CD14-positive monocyte (primary cell): ENCODE data around the gene GPS1. TPM values are rescaled to one million over a fixed set of nuclear protein-coding genes. Genes with fewer than 3 reads are reported as not detected.

Experiments
- DNase-seq, 3 donors: peaks; one replicate each; pipeline ENCODE4 v3.0.0-alpha.2; 2011 to 2022
- H2AFZ ChIP-seq: 2 replicates; pipeline ENCODE4 v1.6.0; 2012; ENCODE audit warnings: mild to moderate bottlenecking, low read depth, low read length, inconsistent platforms; ENCODE audit not compliant: insufficient read depth, poor library complexity, severe bottlenecking
- H3K27ac ChIP-seq, 2 donors: 1 replicate in 1 of 2; 2 replicates in 1 of 2; pipeline ENCODE4 v1.5.1; 2012 to 2013; ENCODE audit warnings: low read length in 2 of 2, control low read depth in 1 of 2, inconsistent platforms in 1 of 2, low read depth in 1 of 2, mild to moderate bottlenecking in 1 of 2
- H3K27me3 ChIP-seq, 2 donors: one replicate each; pipeline versions ENCODE4 v1.6.0 to v1.6.1; 2011 to 2013; ENCODE audit warnings: low read length in 2 of 2; ENCODE audit not compliant: control insufficient read depth in 2 of 2, insufficient read depth in 2 of 2
- H3K36me3 ChIP-seq, 2 donors: replicated peaks in 1 of 2; 1 replicate in 1 of 2; 2 replicates in 1 of 2; pipeline versions ENCODE4 v1.5.1 to v1.6.1; 2012 to 2013; ENCODE audit warnings: low read length in 2 of 2, control low read depth in 1 of 2, inconsistent platforms in 1 of 2, mild to moderate bottlenecking in 1 of 2; ENCODE audit not compliant: insufficient read depth in 2 of 2, control insufficient read depth in 1 of 2
- H3K4me1 ChIP-seq, 2 donors: 1 replicate in 1 of 2; 2 replicates in 1 of 2; pipeline versions ENCODE4 v1.5.1 to v1.6.1; 2012 to 2013; ENCODE audit warnings: low read length in 2 of 2, control low read depth in 1 of 2, inconsistent platforms in 1 of 2, mild to moderate bottlenecking in 1 of 2, moderate library complexity in 1 of 2; ENCODE audit not compliant: insufficient read depth in 2 of 2, control insufficient read depth in 1 of 2
- H3K4me2 ChIP-seq: replicated peaks from 2 replicates; pipeline ENCODE3; 2012; ENCODE audit warnings: low read length, moderate library complexity, mild to moderate bottlenecking; ENCODE audit not compliant: poor library complexity, severe bottlenecking; ENCODE audit errors: extremely low read depth
- H3K4me3 ChIP-seq, 3 experiments: fragments of 200-600 bp in 1 of 3; sonication (generic) in 1 of 3; replicated peaks in 1 of 3; 1 replicate in 2 of 3; 2 replicates in 1 of 3; pipeline ENCODE4 v1.5.1; 2011 to 2013; ENCODE audit warnings: low read length in 3 of 3, mild to moderate bottlenecking in 3 of 3, control low read depth in 2 of 3, low read depth in 2 of 3, inconsistent platforms in 1 of 3, moderate library complexity in 1 of 3
- H3K79me2 ChIP-seq: 2 replicates; pipeline ENCODE4 v1.6.0; 2012; ENCODE audit warnings: mild to moderate bottlenecking, control low read depth, inconsistent platforms, low read length, moderate library complexity; ENCODE audit not compliant: insufficient read depth
- H3K9ac ChIP-seq: 2 replicates; pipeline ENCODE4 v1.6.0; 2017; ENCODE audit warnings: low read length, mild to moderate bottlenecking; ENCODE audit not compliant: insufficient read depth, poor library complexity, severe bottlenecking
- H3K9me3 ChIP-seq, 2 donors: replicated peaks in 1 of 2; 1 replicate in 1 of 2; 2 replicates in 1 of 2; pipeline versions ENCODE4 v1.5.1 to v1.6.1; 2012 to 2013; ENCODE audit warnings: low read length in 2 of 2, control low read depth in 1 of 2; ENCODE audit not compliant: control insufficient read depth in 1 of 2, insufficient read depth in 1 of 2
- H4K20me1 ChIP-seq: 2 replicates; pipeline ENCODE4 v1.6.0; 2012; ENCODE audit warnings: mild to moderate bottlenecking, low read length, control low read depth, moderate library complexity; ENCODE audit not compliant: insufficient read depth
- H3K27ac Mint-ChIP-seq, 7 donors: one replicate each; pipeline ENCODE4 v1.8.0; 2020; ENCODE audit warnings: mild to moderate bottlenecking in 7 of 7, mixed read lengths in 7 of 7, moderate library complexity in 6 of 7, inconsistent platforms in 2 of 7
- H3K27me3 Mint-ChIP-seq, 3 donors: one replicate each; pipeline ENCODE4 v1.8.0; 2021 to 2022; ENCODE audit warnings: low read depth in 3 of 3, mild to moderate bottlenecking in 3 of 3, mixed read lengths in 3 of 3, moderate library complexity in 3 of 3, inconsistent platforms in 1 of 3
- H3K36me3 Mint-ChIP-seq, 2 donors: one replicate each; pipeline ENCODE4 v1.8.0; 2020; ENCODE audit warnings: mixed read lengths in 2 of 2, inconsistent platforms in 1 of 2, mild to moderate bottlenecking in 1 of 2
- H3K4me1 Mint-ChIP-seq: one replicate; pipeline ENCODE4 v1.8.0; 2020; ENCODE audit warnings: mild to moderate bottlenecking, mixed read lengths
- H3K4me3 Mint-ChIP-seq, 2 donors: one replicate each; pipeline ENCODE4 v1.8.0; 2020; ENCODE audit warnings: mild to moderate bottlenecking in 2 of 2, mixed read lengths in 2 of 2, moderate library complexity in 1 of 2
- H3K9me3 Mint-ChIP-seq, 7 donors: one replicate each; pipeline ENCODE4 v1.8.0; 2020 to 2022; ENCODE audit warnings: mixed read lengths in 7 of 7, mild to moderate bottlenecking in 6 of 7, moderate library complexity in 6 of 7, inconsistent platforms in 2 of 7
- WGBS: methylation state at CpG from one replicate; pipeline ENCODE4 v1.1.5; 2013; ENCODE audit warnings: missing lambda C conversion rate; ENCODE audit not compliant: insufficient coverage; 5-methylcytosine and 5-hydroxymethylcytosine counted together
- intact Hi-C, 2 donors: fragments of 100-400 bp; cut with micrococcal nuclease; formaldehyde crosslinking; loops; one replicate each; pipeline versions ENCODE4 v1.15.0 to v1.15.1; 2023
- polyA plus RNA-seq, 3 donors: library from polyadenylated mRNA; depleted of rRNA in 1 of 3; unstranded in 2 of 3; stranded (reverse) in 1 of 3; fragments of 300-500 nt in 2 of 3; fragments of >200 nt in 1 of 3; fragmentation: Illumina TruSeq in 2 of 3; gene quantifications; 1 replicate in 2 of 3; 2 replicates in 1 of 3; pipeline ENCODE4 v1.2.3, GENCODE V29; 2012 to 2021
- TF ChIP-seq, protein P1 (sequence below): fragments of 200-600 bp; IDR thresholded peaks from one replicate; pipeline ENCODE4 v1.8.0; 2022; ENCODE audit warnings: antibody characterized with exemption, mild to moderate bottlenecking

GPS1 gene
- polyA plus RNA-seq, 3 donors, result 101 to 130 (median 110) TPM

- Histone ChIP-seq H3K9ac (no peak overlapping the region), H3K4me2 (no peak overlapping the region), H3K79me2 (no peaks in the 10 kb centered on the region), H3K4me3 (no peak overlapping the region), H3K9me3 (no peaks in the 10 kb centered on the region), H3K27me3 (no peaks in the 10 kb centered on the region), H2AFZ (no peak overlapping the region), H3K36me3 (peaks cover 83 to 94% of the 10 kb centered on the region in 2 donors), H3K4me1 (no peaks in the 10 kb centered on the region), H3K27ac (no peak overlapping the region), H4K20me1 (no peaks in the 10 kb centered on the region)
- no peaks in the 10 kb centered on the region for H3K4me1 Mint-ChIP-seq
- H3K36me3 Mint-ChIP-seq, result peaks cover 27 to 85% of the 10 kb centered on the region in 2 donors
- no peak overlapping the region for H3K4me3 Mint-ChIP-seq
- H3K27ac Mint-ChIP-seq, result no peak overlapping the region
- DNase-seq, result no peak
- 98% methylated on average over 21 of the region's 25 CpGs for WGBS
- TF ChIP-seq, protein P1, sequence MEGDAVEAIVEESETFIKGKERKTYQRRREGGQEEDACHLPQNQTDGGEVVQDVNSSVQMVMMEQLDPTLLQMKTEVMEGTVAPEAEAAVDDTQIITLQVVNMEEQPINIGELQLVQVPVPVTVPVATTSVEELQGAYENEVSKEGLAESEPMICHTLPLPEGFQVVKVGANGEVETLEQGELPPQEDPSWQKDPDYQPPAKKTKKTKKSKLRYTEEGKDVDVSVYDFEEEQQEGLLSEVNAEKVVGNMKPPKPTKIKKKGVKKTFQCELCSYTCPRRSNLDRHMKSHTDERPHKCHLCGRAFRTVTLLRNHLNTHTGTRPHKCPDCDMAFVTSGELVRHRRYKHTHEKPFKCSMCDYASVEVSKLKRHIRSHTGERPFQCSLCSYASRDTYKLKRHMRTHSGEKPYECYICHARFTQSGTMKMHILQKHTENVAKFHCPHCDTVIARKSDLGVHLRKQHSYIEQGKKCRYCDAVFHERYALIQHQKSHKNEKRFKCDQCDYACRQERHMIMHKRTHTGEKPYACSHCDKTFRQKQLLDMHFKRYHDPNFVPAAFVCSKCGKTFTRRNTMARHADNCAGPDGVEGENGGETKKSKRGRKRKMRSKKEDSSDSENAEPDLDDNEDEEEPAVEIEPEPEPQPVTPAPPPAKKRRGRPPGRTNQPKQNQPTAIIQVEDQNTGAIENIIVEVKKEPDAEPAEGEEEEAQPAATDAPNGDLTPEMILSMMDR, result no peak
- H3K27me3 Mint-ChIP-seq, result peaks cover 0 to 2% (median 0%) of the 10 kb centered on the region in 3 donors
- intact Hi-C loops, result no loop called here
- no peaks in the 10 kb centered on the region for H3K9me3 Mint-ChIP-seq
Observed at GRCh38 chr17:82085931-82086764, 34.5 kb downstream of the GPS1 start.

DNA sequence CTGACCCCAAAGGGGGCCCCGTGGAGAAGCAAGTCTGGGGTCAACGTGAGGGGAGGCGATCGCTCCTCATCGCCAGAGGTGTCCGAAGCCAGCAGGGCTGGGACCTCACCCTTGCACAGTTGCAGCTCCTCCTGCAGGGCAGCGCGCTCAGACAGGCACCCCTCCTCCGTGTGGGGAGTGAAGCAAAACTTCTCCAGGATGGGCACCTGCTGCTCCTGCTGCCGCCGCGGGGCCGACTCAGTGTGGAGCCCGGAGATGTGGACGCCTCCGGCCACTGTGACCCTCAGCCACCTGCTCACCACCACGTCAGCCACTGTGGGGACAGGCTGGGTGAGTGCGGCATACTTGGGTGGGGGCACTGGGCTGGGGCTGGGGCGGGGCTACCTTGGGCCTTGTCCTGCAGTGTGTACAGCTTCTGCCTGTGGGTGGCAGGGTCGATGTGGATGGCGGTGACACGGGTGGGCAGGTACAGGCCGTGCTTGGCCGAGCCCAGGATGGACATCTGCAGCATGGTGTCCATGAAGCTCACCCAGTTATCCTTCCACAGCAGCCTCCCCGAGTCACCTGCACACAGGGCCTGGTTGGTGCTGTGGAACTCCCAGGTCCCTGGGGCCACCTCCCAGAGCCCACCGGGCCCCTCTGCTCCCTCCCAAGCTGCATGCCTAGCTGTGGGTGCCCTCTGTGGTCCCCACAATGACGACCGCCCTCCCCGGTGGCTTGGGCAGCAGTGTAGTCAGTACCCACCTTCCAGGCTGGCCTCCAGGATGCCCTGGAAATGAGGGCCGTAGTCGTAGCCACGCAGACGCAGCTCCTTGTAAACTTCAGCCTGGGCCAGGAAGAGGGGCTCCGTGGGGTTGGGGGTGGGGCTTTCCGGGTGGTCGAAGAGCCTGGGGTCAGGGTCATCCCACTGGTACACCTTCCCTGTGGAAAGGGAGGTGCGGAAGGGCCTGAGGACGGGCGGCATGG, 35.5 kb downstream of the GPS1 start:
- no peak overlapping the region for H3K27ac ChIP-seq
- peaks cover 26 to 84% of the 10 kb centered on the region in 2 donors for H3K36me3 Mint-ChIP-seq
- H3K9me3 Mint-ChIP-seq, result no peaks in the 10 kb centered on the region
- H3K79me2 ChIP-seq, result no peaks in the 10 kb centered on the region
- intact Hi-C loops, result no loop called here
- H3K27ac Mint-ChIP-seq, result no peak overlapping the region
- H3K4me1 ChIP-seq, result no peaks in the 10 kb centered on the region
- peaks cover 87 to 97% of the 10 kb centered on the region in 2 donors for H3K36me3 ChIP-seq
- H2AFZ ChIP-seq, result no peak overlapping the region
- no peak overlapping the region for H3K4me3 ChIP-seq
- TF ChIP-seq, protein P1, result no peak
- H3K9ac ChIP-seq, result no peak overlapping the region
- no peak overlapping the region for H3K4me3 Mint-ChIP-seq
- no peaks in the 10 kb centered on the region for H3K27me3 ChIP-seq
- DNase-seq, result no peak
- H3K27me3 Mint-ChIP-seq, result peaks cover 0 to 2% (median 0%) of the 10 kb centered on the region in 3 donors
- no peaks in the 10 kb centered on the region for H4K20me1 ChIP-seq
- no peaks in the 10 kb centered on the region for H3K9me3 ChIP-seq
- H3K4me1 Mint-ChIP-seq, result no peaks in the 10 kb centered on the region
- WGBS, result 96% methylated on average over 28 of the region's 39 CpGs
- no peak overlapping the region for H3K4me2 ChIP-seq
